Measurements from ENCODE around the gene GPC6.

DNA sequence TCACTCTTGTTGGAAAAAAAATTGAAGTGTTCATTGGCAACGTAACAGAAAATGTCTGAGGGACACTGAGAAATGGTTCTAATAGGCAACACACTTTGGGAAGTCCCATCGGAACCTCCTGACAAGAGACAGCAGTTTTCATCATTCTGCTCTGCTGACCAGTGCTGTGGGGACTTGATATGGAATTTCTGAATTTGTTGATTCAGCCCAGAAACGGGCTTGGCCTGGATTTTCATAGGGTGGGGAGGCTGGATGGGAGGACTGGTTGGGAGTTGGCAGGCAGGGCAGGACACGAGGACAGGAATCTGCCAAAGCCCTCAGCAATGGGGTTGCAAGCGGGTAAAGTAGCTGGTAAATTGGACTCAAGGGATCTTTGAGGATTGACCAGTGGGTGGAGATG, 1156.4 kb downstream of the GPC6 start:
- TF ChIP-seq POLR2A (IDR thresholded peaks at IDR 0.05), result no peak
- TF ChIP-seq, protein P1, sequence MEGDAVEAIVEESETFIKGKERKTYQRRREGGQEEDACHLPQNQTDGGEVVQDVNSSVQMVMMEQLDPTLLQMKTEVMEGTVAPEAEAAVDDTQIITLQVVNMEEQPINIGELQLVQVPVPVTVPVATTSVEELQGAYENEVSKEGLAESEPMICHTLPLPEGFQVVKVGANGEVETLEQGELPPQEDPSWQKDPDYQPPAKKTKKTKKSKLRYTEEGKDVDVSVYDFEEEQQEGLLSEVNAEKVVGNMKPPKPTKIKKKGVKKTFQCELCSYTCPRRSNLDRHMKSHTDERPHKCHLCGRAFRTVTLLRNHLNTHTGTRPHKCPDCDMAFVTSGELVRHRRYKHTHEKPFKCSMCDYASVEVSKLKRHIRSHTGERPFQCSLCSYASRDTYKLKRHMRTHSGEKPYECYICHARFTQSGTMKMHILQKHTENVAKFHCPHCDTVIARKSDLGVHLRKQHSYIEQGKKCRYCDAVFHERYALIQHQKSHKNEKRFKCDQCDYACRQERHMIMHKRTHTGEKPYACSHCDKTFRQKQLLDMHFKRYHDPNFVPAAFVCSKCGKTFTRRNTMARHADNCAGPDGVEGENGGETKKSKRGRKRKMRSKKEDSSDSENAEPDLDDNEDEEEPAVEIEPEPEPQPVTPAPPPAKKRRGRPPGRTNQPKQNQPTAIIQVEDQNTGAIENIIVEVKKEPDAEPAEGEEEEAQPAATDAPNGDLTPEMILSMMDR (IDR thresholded peaks at IDR 0.05), result no peak
